GM19324 (cell line): ENCODE measurements around the gene ATAD3C.
A peak's percentile ranks its signal among the peaks of the same experiment; 100 is the strongest.

Experiments used
- ATAC-seq: cut with Tn5 transposase; IDR thresholded peaks from one replicate; pipeline ENCODE4 v1.9.1; 2021; ENCODE audit warnings: mild to moderate bottlenecking, moderate library complexity; ENCODE audit not compliant: unreplicated experiment, low FRiP score

Gene ATAD3C

GRCh38 chr1:1430114-1430982 is 19.1 kb upstream of the ATAD3C start:
- ATAC-seq: no peak

DNA sequence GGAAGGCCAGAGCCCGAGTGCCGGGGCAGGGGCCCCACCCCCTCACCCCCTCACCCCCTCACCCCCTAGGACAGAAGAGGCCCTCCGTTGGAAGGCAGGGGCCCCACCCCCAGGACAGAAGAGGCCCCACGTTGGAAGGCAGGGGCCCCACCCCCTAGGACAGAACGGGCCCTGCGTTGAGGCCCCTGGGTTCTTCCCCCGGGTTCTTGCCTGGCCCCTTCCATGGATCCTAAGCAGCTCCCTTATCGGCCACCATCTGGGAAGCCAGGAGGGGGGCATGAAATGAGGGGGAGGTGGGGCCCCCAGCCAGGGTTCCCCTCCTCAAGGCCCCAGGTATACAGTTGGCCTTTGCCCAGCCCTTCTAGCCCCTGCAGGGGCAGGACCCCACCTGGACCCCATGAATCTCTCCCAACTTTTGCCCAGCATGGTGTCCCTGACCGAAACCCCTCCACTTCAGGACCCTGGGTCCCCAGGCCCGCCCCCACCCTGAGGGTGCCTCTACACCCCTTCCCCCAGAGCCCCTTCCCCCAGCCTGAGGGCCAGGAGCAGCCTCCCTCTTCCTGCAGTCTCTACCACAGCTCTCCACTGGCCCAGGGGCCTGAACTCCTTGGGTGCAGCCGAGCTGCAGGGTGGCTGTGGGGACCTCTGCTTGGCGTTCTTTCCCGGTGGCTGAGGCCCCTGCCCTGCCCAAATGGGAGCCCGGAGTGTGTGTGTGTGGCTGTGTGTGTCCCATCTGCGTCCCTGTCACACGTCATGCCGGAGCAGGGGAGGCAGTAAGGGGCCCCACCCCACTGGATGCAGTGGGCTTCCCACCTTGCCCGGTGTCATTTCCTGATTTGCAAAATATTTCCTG is 18.3 kb upstream of the ATAD3C start:
- ATAC-seq: no peak

- ATAC-seq: no peak
Observed at GRCh38 chr1:1431845-1432273, 17.6 kb upstream of the ATAD3C start.

DNA sequence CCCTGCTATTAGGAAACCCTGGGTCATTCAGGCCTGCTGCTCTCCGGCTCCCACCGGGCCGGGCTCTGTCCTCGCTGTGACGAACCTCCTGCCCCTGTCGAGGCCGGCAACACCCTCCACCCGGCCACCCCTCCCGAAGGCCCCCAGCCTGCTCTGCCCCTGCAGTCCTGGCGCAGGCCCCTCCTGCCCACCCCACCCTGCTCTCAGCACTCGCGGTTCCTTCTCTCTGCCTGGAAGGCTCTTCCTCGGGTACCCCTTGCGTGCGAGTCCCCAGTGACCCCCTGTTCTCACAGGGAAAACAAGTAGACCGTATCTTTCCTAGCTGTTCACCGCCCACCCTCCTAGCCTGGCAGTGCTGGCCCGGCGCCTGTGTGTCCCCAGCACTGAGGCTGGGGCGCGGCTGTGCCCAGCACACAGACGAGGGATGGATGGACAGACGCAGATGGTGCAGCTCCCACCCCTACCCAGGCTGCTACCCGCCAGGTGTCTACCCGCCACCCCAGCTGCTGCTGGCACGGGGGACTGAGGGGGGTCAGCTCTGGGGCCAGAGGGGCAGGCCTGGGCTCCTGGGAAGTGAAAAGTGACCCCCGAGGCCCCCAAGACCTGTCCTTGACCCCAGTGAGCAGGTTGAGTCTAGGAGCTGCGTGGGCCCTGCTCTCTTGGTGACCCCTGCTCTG is 17.1 kb upstream of the ATAD3C start:
- no peak for ATAC-seq

DNA sequence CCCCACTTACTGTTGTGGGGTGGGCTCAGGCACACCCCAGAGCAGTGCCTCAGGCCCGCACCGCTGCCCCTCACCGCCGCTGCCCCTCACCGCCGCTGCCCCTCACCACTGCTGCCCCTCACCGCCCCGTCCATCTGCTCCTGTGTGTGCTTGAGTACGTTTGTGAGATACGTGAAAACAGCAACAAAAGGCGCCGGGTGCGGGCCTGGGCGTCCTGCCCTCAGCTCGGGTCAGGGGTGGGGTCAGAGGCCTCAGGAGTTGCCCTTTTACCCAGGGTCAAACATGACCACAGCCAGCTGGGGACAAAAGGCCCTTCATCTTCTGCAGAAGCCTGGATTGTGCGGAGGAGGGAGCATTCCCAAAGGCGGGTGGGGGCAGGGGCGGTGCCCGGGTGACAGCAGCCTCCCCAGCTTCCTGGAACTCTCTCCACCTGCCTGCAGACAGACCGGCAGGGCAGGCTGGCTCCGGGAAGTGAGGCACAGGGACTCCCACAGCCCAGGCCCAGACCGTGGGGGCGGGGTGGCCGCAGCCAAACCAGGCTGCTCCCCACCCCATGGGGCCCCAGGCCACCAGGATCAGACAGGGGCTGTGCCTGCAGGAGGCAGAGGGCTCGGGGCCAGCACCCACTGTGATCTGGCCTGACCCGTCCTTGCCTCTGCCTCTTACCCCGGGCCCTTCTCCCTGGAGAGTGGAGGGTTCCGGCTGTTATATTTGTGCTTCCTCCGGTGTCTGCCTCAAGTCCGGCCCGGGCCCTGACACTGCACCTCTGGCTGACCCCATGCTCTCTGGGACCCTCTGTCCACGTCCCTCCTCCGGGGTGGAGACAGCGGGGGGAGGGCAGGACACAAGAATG is 16.3 kb upstream of the ATAD3C start:
- ATAC-seq: no peak

DNA sequence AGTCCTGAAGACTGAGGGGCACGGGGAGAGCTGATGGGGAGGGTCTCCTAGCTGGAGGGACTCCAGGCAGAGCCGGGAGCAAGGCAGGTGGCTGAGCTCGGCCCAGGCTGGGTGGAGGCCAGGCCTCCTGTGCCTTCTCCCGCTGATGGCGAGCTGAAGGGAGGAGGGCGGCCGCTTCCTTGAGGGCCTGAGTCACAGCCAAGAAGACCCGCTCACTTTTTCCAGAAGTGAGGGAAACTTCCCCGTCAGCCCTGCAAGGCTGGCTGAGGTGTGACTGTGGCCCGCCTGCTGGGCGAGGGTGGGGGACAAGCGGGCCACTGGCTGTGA is 15.7 kb upstream of the ATAD3C start:
- no peak for ATAC-seq

GRCh38 chr1:1434131-1434823 is 15.2 kb upstream of the ATAD3C start:
- ATAC-seq: no peak

DNA sequence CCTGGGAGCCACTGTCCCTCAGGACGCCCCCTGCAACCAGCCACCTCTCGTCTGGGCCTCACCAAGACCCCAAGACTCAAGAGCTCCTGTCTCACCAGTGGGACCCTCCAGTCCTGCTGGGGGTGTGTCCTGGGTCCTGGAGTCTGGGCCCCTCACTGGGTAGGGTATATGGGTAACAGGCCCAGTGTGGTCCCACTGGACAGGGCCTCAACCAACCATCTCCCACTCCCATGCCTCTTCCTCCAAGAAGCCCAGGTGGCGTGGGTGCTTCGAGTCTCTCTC is 14.7 kb upstream of the ATAD3C start:
- ATAC-seq: no peak

- no peak for ATAC-seq
Observed at GRCh38 chr1:1435106-1435903, 14.2 kb upstream of the ATAD3C start, which contains the start of gene VWA1. Gene VWA1, plus strand, starts transcription at chr1:1435690. Its CDS starts 59 bp downstream, at chr1:1435749.

- ATAC-seq: no peak
Observed at GRCh38 chr1:1435911-1436629, 13.4 kb upstream of the ATAD3C start.

GRCh38 chr1:1436630-1437032 is 12.9 kb upstream of the ATAD3C start:
- no peak for ATAC-seq

- ATAC-seq: no peak
Observed at GRCh38 chr1:1437033-1437903, 12.2 kb upstream of the ATAD3C start.

DNA sequence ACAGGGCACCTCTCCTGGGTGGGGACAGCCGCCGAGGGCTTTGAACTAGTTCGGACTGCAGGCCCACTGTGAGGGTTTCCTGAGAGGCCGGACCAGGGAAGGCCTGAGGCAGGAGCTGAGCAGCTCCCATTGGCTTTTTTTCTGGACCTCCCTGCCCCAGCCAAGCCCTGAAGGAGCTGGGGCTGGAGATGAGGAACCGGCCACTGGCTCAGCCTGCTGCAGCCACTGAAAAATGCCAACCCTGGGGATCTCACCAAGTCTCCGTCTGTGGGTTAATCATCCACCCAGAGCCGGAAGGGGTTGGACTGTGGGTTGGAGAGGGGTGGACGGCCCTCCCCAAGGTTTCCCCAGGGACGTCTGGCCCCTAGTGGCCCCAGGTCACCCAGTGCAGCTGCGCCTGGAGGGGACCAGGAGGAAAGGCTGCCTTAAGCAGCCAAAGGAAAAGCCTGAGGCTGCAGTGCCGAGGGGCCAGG is 11.5 kb upstream of the ATAD3C start:
- peak; percentile 44 for ATAC-seq

DNA sequence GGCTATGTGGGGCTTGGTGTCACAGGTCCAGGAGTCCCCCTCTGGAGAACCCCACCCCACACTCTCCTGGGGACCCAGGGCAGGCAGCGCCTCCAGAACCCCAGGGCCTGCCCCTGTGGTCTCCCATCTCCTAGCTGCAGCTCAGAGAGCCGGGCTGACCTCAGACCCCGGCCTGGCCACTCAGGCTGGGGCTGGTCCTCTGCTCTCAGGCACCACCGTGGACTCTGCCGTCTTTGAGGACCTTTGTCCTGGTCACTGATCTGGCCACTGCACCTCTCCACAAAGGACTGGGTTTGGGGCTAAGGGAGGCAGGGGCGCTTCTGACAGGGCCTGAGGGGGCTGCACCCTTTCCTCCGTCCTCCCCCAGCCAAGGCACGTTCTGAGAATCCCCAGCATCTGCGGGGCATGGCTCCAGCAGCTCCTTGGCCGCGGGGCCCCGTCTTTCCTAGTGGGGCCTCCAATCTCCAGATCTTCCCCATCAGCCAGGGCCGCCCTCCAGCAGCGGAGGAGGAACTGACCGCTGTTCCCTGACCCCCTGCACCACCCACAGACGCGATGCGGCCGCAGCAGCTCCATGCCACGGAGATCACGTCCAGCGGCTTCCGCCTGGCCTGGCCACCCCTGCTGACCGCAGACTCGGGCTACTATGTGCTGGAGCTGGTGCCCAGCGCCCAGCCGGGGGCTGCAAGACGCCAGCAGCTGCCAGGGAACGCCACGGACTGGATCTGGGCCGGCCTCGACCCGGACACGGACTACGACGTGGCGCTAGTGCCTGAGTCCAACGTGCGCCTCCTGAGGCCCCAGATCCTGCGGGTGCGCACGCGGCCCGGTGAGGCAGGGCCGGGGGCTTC is 10.7 kb upstream of the ATAD3C start:
- no peak for ATAC-seq

DNA sequence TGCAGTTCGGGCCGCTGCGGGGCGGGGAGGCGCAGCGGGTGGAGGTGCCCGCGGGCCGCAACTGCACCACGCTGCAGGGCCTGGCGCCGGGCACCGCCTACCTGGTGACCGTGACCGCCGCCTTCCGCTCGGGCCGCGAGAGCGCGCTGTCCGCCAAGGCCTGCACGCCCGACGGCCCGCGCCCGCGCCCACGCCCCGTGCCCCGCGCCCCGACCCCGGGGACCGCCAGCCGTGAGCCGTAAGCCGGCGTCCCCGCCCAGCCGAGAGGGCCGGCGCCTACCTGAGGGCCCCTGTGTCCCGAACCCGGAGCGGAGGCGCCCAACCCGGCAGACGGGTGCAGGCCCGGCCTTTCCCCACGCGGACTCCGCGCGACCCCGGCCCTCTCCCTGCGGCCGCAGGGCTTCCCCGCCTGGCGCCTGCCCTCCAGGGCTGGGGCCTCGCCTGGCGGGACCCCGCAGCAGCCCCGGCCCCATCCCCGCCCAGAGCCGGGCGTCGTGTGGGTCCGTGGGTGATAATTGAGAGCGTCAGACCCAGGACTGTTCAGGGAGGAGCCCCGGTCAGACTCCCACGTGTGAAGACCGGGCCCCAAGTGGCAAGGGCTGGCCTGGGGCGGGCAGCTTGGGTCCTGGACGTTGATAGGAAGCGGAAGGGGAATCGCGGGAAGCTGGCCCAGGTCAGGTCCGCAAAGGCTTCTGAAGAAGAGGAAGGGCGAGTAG is 9.8 kb upstream of the ATAD3C start:
- no peak for ATAC-seq
